ENCODE data around the gene KDM3A. TPM values are rescaled to one million over a fixed set of nuclear protein-coding genes. Genes with fewer than 3 reads are reported as not detected.
"Not testable (repeated sequence)": the region's sequence is repeated elsewhere in the genome, so short reads cannot be mapped to it uniquely, and the experiment has no call there.

The KDM3A gene
- total RNA-seq, 2 experiments from 2014 or later: 86.1 to 86.9 TPM

GRCh38 chr2:86489542-86489941 is 48.4 kb downstream of the KDM3A start:
- Mint-ChIP-seq H3K4me3 (no peak overlapping the region), H3K9me3 (peaks cover 2% of the 10 kb centered on the region), H3K27ac (no peak overlapping the region)

GRCh38 chr2:86490245-86490644 is 49.1 kb downstream of the KDM3A start:
- ChIA-PET CTCF (interaction anchor here (0.8 kb wide), 1 partner anchor 22 kb away, joined by 3 read pairs; no protein-coding TSS in a partner anchor), POLR2A (no interaction called here)
- H3K4me1 Mint-ChIP-seq: peaks cover 5% of the 10 kb centered on the region
- H3K9me3 Mint-ChIP-seq: peaks cover 6% of the 10 kb centered on the region
- no peak for DNase-seq
- H3K4me3 Mint-ChIP-seq: no peak overlapping the region
- peaks cover 90% of the 10 kb centered on the region for H3K36me3 Mint-ChIP-seq (ENCODE audit: low read depth)
- no peak overlapping the region for H3K27ac Mint-ChIP-seq
- H3K27me3 Mint-ChIP-seq: no peaks in the 10 kb centered on the region

More at GRCh38 chr2:86489542-86489941, 48.4 kb downstream of the KDM3A start:
- no peaks in the 10 kb centered on the region for H3K27me3 Mint-ChIP-seq
- peaks cover 90% of the 10 kb centered on the region for H3K36me3 Mint-ChIP-seq (ENCODE audit: low read depth)
- ChIA-PET POLR2A (no interaction called here), CTCF (no interaction called here)
- H3K4me1 Mint-ChIP-seq: peaks cover 11% of the 10 kb centered on the region
- DNase-seq: no peak

GRCh38 chr2:86491088-86491487 is 49.9 kb downstream of the KDM3A start:
- ChIA-PET CTCF (no interaction called here), POLR2A (no interaction called here)
- Mint-ChIP-seq H3K4me3 (no peak overlapping the region), H3K27me3 (no peaks in the 10 kb centered on the region), H3K9me3 (peaks cover 11% of the 10 kb centered on the region), H3K36me3 (ENCODE audit: low read depth) (peaks cover 90% of the 10 kb centered on the region), H3K27ac (no peak overlapping the region), H3K4me1 (no peaks in the 10 kb centered on the region)
- no peak for DNase-seq

- no peak for DNase-seq
- Mint-ChIP-seq H3K4me3 (no peak overlapping the region), H3K27me3 (no peaks in the 10 kb centered on the region), H3K9me3 (peaks cover 15% of the 10 kb centered on the region), H3K4me1 (no peaks in the 10 kb centered on the region), H3K27ac (no peak overlapping the region), H3K36me3 (ENCODE audit: low read depth) (peaks cover 87% of the 10 kb centered on the region)
- ChIA-PET CTCF (interaction anchor here (0.6 kb wide), 1 partner anchor 742 kb away, joined by 3 read pairs; no protein-coding TSS in a partner anchor), POLR2A (no interaction called here)
Measured at GRCh38 chr2:86492048-86492453, 50.9 kb downstream of the KDM3A start.

GRCh38 chr2:86496391-86496790 is 55.2 kb downstream of the KDM3A start:
- POLR2A ChIA-PET, DNase-seq, CTCF ChIA-PET, H3K4me3 Mint-ChIP-seq, H3K27me3 Mint-ChIP-seq, H3K27ac Mint-ChIP-seq, H3K4me1 Mint-ChIP-seq: not testable (repeated sequence)
- H3K9me3 Mint-ChIP-seq: peaks cover 43% of the 10 kb centered on the region
- H3K36me3 Mint-ChIP-seq (ENCODE audit: low read depth): peaks cover 91% of the 10 kb centered on the region

GRCh38 chr2:86498468-86499260 is 57.5 kb downstream of the KDM3A start:
- no peak for DNase-seq
- H3K27me3 Mint-ChIP-seq: no peaks in the 10 kb centered on the region
- no peaks in the 10 kb centered on the region for H3K4me1 Mint-ChIP-seq
- POLR2A ChIA-PET: no interaction called here
- no peak overlapping the region for H3K27ac Mint-ChIP-seq
- no peak overlapping the region for H3K4me3 Mint-ChIP-seq
- H3K9me3 Mint-ChIP-seq: peaks cover 46% of the 10 kb centered on the region
- H3K36me3 Mint-ChIP-seq (ENCODE audit: low read depth): peaks cover 95% of the 10 kb centered on the region
- CTCF ChIA-PET: interaction anchor here (0.8 to 1.4 kb wide), 2 partner anchors 10 to 13 kb away, joined by 3 read pairs; no protein-coding TSS in a partner anchor

- no peaks in the 10 kb centered on the region for H3K27me3 Mint-ChIP-seq
Measured at GRCh38 chr2:86499326-86499725, 58.2 kb downstream of the KDM3A start.

GRCh38 chr2:86500325-86501083 is 59.3 kb downstream of the KDM3A start:
- Mint-ChIP-seq H3K27ac (no peak overlapping the region), H3K27me3 (no peaks in the 10 kb centered on the region), H3K4me3 (no peak overlapping the region), H3K36me3 (ENCODE audit: low read depth) (peaks cover 92% of the 10 kb centered on the region), H3K4me1 (no peaks in the 10 kb centered on the region), H3K9me3 (peaks cover 39% of the 10 kb centered on the region)
- CTCF ChIA-PET: no interaction called here
- no peak for DNase-seq
- POLR2A ChIA-PET: no interaction called here

More at GRCh38 chr2:86499326-86499725, 58.2 kb downstream of the KDM3A start:
- ChIA-PET CTCF (no interaction called here), POLR2A (no interaction called here)
- Mint-ChIP-seq H3K27ac (no peak overlapping the region), H3K4me3 (no peak overlapping the region), H3K4me1 (no peaks in the 10 kb centered on the region), H3K36me3 (ENCODE audit: low read depth) (peaks cover 94% of the 10 kb centered on the region), H3K9me3 (peaks cover 46% of the 10 kb centered on the region)
- DNase-seq: no peak

- Mint-ChIP-seq H3K4me1 (no peaks in the 10 kb centered on the region), H3K9me3 (no peaks in the 10 kb centered on the region), H3K4me3 (no peak overlapping the region), H3K27ac (no peak overlapping the region), H3K36me3 (ENCODE audit: low read depth) (peaks cover 67% of the 10 kb centered on the region), H3K27me3 (no peaks in the 10 kb centered on the region)
- POLR2A ChIA-PET: no interaction called here
- CTCF ChIA-PET: interaction anchor here (0.6 kb wide), 1 partner anchor 54 kb away, joined by 3 read pairs; no protein-coding TSS in a partner anchor
- DNase-seq: no peak
Measured at GRCh38 chr2:86507600-86507999, 66.4 kb downstream of the KDM3A start.

GRCh38 chr2:86510436-86510933 is 69.3 kb downstream of the KDM3A start:
- H3K27ac Mint-ChIP-seq: no peak overlapping the region
- H3K4me3 Mint-ChIP-seq: no peak overlapping the region
- no peak for DNase-seq
- POLR2A ChIA-PET: no interaction called here
- H3K4me1 Mint-ChIP-seq: no peaks in the 10 kb centered on the region
- H3K9me3 Mint-ChIP-seq: no peaks in the 10 kb centered on the region
- H3K27me3 Mint-ChIP-seq: no peaks in the 10 kb centered on the region
- H3K36me3 Mint-ChIP-seq (ENCODE audit: low read depth): peaks cover 42% of the 10 kb centered on the region
- CTCF ChIA-PET: no interaction called here

GRCh38 chr2:86512034-86512433 is 70.9 kb downstream of the KDM3A start:
- CTCF ChIA-PET: no interaction called here
- Mint-ChIP-seq H3K27me3 (no peaks in the 10 kb centered on the region), H3K9me3 (no peaks in the 10 kb centered on the region), H3K4me1 (no peaks in the 10 kb centered on the region), H3K4me3 (no peak overlapping the region), H3K36me3 (ENCODE audit: low read depth) (peaks cover 34% of the 10 kb centered on the region), H3K27ac (no peak overlapping the region)
- DNase-seq: no peak
- POLR2A ChIA-PET: no interaction called here

GRCh38 chr2:86512892-86513291 is 71.7 kb downstream of the KDM3A start:
- H3K4me1 Mint-ChIP-seq: no peaks in the 10 kb centered on the region
- DNase-seq: no peak
- H3K9me3 Mint-ChIP-seq: no peaks in the 10 kb centered on the region
- H3K4me3 Mint-ChIP-seq: no peak overlapping the region
- ChIA-PET CTCF (no interaction called here), POLR2A (no interaction called here)
- no peaks in the 10 kb centered on the region for H3K27me3 Mint-ChIP-seq
- no peak overlapping the region for H3K27ac Mint-ChIP-seq
- H3K36me3 Mint-ChIP-seq (ENCODE audit: low read depth): peaks cover 25% of the 10 kb centered on the region

- H3K27ac Mint-ChIP-seq: no peak overlapping the region
- no peak for DNase-seq
- H3K4me3 Mint-ChIP-seq: no peak overlapping the region
- no peaks in the 10 kb centered on the region for H3K9me3 Mint-ChIP-seq
- POLR2A ChIA-PET: no interaction called here
- no peaks in the 10 kb centered on the region for H3K27me3 Mint-ChIP-seq
- peaks cover 21% of the 10 kb centered on the region for H3K36me3 Mint-ChIP-seq (ENCODE audit: low read depth)
- CTCF ChIA-PET: no interaction called here
- no peaks in the 10 kb centered on the region for H3K4me1 Mint-ChIP-seq
Measured at GRCh38 chr2:86513948-86514660, 72.9 kb downstream of the KDM3A start.
